Measurements from ENCODE around the gene SNCB.

SNCB gene

DNA sequence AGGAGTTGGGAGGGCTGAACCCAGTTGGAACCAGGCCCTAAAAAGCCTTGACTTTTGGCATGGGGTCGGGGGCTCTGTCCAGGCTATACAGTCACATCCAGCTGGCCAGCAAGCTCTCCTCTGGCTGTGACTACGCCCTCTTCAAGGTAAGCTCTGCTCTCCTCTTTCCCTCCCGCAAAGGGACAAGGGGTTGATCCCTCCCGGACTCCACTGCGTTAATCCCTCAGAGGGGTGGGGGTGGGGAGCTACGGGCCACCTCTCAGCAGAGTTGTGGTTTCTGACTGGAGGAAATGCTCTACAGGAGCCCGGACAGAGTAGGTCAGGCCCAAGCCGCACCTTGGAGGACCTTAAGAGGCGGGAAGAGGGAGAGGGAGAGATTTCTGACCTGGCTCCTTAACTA lies 14.0 kb upstream of the SNCB start:
- DNase-seq, result no peak

DNA sequence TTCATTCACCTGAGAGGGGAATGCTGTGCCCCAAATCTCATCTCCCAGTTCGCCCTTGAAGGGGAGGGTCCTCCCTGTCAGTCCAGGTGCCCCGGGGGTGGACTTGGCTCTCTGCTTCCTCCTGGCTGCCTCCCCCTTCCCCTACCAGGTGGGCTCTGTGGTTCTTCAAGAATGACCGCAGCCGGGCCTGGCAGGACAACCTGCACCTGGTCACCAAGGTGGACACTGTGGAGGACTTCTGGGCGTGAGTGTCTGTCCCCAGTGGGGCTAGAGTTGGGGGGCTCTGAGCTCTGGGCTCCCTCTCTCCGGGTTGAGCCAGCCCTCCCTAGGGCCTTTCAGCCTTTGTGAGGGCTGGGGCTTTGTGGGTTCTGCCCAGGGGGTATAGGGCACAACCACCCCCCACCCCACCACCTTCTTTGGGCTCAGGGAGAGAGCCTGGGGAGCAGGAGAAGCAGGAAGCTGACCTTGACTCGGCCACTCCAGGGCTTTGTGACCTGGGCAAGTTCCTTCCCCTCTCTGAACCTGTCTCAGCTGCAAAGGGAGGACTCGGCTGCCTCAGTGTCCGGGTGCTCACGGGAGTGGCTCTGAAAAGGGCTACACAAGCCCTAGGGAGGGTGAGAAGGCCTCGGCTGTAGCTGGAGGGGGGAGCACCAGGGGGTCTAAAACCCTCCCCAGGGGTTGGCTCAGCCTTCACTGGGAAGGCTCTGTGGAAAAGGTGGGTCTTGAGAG lies 13.3 kb upstream of the SNCB start:
- DNase-seq, result no peak

DNA sequence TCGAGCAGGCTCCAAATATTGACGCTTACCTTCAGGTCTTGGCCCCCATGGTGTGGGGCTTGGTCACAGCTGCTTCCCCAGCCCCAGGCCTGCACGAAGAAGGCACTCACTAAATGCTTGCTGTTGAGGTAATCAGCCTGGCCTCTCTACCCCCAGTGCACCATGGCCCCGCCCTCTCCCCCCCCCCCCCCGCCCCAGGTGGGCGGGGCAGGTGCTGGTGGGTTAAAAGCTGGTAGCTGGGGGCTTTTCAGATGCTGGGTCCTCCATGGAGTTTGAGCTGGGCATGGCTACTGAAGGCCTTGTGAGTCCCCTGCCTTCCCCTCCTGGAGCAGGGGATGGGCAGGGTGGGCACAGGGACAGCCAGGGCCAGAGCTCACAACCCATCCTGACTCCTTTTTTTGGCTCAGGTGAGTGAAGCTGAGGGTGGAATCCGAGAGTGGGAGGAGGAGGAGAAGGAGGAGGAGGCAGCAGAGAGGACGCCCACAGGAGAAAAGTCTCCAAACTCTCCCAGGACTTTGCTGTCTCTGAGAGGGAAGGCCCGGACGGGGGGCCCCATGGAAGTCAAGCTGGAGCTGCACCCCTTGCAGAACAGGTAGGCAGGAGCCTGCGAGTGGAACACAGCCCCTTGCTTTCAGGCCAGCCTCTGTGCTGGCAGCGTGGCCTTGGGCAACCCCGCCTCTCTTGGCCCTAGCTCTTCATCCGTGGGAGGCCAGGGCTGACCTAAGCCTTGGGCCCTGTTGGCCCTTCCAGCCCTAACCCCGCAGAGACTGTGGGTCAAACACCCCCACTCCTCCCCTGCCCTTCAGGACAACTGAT lies 12.5 kb upstream of the SNCB start:
- DNase-seq, result no peak

DNA sequence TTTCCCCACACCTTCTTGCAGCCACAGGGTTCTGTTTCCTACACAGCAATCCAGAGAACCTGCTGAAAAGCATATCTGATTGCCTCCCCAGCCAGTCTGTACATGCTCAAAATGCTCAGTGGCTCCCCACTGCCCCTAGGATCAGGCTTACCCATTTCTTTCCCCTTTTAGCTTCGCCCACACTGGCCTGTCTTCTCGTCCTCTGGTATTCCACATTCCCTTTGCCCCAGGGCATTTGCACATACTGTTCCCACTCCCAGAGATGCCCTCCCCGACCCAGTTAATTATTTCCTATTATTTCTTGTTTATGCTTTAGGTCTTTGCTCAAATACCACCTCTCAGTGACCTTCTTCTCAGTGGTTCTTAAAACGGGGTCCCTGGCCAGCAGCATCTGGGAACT lies 10.3 kb upstream of the SNCB start:
- no peak for DNase-seq

DNA sequence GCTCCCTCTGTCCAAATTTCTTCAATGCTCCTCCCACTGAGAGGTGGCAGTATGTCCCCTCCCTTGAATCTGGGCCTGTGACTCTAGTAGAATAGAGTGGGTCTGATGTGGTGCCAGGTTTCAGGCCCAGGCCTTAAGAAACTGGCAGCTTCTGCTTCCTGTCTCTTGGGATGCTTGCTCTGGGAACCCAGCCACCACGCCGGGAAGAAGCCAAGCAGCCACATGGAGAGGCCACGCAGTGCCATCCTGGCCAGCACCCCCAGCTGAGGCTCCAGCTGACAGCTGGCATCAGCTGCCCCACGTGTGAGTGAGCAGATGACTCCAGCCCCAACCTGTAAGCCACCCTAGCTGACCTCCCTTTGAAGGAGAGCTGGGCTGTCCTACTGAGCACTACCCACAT lies 9.6 kb upstream of the SNCB start:
- no peak for DNase-seq

DNA sequence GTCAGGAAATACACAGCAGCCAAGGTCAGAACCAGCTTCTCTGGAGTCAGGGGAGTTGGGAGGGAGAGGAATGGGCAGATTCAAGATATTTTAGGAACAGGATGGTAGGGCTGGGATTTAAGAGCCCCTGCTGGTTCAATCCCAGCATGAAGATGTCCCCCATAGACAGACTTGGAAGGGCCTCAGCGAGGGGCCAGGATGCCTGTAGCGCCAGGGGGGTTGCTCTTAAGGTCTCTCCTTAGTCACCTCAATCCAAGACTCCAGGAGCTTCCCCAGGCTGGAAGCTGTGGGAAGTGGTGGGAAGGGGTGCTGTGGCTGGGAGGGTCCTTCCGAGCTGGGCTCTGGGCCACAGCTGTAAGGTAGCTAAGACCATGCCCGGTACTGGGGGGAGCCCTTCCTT lies 8.9 kb upstream of the SNCB start:
- DNase-seq, result no peak

DNA sequence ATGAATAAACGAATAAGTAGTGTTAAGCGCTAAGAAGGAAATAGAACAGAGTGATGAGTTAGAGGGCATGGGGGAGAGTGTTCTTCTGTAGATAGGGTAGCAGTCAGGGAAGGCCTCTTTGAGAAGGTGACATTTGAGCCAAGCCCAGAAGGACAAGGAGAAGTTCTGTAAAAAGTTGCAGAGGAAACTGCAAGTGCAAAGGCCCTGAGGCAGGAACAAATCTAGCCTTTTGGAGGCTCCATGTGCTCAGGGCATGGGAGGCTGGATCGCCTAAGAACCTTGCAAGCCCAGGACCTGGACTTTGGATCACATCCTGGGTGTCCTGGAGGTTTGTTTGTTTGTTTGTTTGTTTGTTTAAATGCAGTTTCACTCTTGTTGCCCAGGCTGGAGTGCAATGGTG lies 8.1 kb upstream of the SNCB start:
- DNase-seq, result no peak

DNA sequence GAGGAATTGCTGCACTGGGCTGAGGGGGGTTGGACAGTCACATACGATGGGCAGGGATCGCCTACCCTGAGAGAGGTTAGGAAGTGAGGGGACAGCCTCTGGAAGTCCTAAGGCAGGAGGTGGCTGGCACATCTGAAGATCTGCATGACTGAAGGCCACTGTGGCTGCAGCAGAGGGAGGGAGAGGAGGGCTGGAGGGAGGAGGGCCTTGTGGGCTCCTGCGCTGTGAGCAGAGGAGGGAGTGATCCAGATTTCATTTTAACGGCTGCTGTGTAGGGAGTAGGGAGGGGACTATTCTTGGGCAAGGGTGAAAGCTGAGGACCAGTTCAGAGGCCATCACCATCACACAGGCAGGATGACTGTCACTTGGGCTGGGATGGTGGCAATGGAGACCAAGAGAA lies 7.2 kb upstream of the SNCB start:
- DNase-seq, result no peak

DNA sequence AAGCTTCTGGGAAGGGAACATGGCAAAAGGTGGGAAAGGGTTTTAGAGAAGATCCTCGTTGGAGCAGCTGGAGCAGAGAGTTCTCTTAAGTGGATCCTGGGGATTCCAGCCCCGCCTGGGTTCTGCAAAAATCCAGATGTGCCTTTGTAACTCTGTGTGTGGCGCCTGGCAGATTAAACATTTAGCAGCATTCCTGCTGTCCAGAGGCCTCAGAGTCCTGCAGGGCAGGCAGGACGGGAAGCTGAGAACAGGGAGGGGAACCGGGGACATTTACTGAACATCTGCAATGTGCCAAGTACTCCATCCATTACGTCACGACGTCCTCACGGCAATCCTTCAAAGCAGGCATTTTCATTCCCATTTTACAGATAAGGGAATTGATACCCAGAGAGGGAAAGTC lies 6.1 kb upstream of the SNCB start:
- DNase-seq, result no peak

DNA sequence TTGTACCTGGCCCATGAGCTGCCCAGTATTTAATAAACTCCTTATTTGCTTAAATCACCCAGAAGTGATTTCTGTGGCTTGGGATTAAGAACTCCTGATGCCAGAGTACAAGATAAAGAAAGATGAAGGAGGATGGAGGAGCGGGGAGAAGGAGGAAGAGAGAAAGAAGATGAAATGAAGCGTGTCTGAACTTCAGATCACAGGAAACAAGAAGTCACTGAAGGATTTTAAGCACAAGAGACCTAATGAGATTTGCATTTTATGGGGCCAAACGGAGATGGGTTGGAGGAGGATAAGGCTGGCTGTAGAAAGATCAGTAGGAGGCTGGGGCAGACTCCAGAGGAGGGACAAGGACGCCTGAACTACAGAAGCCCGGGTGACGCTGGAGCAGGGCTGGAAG lies 3.3 kb upstream of the SNCB start:
- DNase-seq, result no peak

DNA sequence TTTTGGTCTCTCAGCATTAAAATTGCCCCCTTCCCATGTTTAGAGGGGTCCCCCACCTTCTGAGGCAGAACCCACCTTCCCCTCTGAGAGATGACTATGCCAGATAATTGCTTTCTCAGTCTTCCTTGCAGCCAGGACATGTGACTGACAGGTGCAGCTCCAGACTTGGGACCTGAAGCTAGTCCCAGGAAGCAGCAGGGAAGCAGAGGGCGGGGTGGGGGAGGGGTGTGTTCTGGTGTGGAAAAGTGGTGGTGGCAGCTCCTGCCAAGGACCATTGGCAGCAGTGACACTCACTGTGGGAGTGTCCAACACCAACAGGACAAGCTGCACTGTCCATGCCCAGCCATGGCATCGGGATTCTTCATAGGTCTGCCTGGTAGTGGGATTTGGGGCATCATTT lies 2.4 kb upstream of the SNCB start:
- no peak for DNase-seq

DNA sequence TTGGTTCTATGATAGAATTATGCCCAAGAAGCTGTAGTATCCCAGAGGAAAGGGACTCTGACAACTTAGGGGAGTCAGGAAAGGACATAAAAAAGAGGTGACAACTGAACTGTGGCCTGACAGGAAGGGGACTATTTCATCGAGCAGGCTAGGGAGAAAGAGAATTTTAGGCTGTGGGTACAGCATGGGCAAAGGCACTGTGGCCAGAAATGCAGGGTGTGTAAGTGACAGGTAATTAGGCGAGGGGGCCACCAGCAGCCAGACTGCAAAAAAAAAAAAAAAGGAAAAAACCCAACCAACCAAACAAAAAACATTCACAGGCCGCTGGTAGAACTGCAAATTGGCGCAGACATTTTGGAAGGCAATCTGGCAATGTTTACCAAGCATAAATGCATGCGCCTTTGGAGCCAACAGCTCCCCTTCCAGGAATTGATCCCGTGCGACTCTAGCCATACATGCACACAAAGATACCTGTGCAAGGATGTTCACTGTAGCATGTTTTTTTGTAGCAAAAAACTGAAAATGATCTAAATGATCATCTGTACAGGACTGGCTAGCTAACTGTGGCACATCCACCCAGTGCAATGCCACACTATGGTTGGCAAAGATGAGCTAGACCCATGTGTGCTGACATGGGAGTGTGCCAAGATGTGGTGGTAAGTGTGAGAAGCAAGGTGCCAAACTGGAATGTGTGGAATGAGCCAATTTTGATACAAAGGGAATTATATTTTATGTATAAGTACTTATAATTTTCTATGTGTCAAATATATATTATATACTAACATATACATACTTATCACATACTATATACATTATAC lies 1.3 kb upstream of the SNCB start:
- no peak for DNase-seq

DNA sequence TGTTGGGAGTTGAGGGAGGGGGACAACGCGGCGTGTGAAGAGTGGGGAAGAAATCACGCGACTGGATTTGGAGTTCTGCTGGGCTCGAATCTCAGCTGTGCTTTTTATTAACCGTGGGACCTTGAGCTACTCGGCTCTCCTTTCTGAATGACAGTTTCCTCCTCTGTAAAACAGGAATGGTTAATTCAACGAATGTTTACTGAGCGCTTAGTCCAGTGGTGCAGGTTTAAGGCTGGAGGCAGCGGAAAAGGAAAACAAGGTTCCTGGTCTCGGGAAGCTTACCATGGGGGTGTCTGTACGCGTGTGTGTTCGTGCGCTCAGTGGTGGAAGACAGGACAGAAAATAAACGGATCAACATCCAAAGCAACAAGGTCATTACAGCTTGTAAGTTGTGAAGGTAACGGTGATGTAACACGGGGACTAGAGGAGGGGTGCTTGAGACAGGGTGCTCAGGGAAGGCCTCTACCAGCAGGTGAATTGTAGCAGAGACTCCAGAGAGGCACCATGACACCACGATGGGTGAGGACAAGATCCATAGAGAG lies 418 bp upstream of the SNCB start:
- no peak for DNase-seq

DNA sequence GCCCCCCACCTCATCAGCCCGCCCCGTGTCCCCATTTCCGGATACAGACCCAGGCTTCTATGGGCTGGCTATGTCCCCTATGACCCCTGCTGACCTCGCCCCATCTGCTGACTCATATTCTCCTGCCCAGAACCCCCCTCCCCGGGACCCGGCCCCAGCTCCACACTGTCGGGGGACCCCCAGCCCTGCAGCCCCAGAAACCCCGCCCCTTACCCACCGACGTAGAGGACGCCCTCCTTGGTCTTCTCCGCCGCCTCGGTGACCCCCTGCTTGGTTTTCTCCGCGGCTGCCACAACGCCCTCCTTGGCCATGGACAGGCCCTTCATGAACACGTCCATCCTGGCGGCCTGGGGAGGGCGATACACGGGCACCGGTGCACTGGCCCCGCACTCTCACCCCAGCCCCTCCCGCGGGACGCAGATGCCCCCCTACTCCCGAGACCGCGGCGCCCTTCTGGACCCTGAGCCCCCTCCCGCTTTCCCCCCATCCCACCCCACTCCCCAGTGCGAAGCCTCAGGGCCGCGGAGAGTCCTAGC lies 949 bp downstream of the SNCB start:
- DNase-seq, result no peak

DNA sequence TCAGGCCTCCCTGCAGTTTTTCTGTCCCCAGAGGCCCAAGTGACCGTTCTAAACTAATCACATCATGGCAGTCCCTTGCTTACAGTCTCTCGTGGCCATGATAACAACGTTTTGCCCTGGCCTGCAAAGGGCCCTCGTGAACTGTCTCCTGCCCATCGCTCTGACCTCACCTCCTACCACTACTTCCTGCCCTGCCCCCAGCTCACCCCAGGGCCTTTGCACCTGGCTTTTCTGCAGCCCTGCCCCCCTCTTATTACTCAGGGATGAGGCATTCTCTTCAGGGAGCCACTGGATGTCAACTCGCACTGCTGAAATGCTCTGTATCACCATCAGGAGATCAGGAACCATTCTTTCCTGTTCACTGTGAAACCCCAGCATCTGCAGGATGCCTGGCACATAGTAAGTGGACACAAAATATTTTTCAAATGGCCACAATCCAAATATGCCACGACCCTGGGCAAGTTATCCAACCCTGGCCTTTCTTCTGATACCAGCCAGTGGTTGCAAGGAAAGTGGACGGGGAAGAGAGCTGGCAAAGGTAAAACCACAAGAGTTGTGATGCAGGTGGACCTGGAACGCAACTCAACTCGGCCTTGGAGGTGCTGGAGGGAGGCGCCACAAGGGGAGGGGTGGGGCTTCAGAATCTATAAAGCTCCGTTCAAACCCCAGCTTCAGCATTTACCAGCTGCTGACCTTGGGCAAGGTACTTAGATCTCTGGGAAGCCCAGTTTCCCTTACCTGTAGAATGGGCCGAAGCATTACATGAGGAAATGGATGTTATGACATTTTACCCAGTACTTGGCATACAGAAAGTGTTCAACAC lies 1.7 kb downstream of the SNCB start:
- DNase-seq, result no peak

DNA sequence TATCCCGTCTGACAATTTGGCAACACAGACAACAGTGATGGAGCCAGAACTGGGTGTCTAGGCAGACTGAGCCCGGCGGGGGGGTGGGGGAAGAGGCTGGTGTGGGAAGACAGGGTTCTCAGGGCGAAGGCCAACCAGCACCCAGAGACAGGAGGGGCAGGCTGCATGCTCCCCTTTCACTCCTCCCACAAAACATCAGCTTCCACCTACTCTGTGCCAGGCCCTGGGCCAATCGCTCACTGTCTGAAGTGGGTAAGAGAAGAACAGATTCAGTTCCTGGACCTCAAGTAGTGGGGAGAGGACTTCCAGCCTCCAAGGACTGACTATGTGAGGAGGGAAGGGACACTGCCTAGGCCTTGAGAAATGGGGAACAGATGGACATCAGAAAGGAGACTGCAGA lies 2.8 kb downstream of the SNCB start:
- DNase-seq, result no peak

DNA sequence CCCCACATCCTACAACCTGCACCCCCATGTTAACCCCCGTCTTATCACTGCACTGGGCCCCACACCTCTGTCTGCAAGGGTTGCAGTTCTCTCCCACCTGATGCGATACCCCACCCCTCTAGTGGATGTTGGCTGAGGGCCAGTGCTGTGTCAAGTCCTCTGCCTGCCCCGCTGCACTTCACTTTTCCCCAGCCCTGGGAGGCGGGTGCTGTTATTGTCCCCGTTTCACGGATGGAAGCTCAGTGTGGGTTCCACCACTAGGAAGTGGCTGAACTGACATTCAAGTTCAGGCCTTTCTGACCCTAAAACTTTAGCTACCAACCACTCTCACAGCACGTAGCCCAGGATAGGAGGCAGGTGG lies 3.5 kb downstream of the SNCB start:
- no peak for DNase-seq

DNA sequence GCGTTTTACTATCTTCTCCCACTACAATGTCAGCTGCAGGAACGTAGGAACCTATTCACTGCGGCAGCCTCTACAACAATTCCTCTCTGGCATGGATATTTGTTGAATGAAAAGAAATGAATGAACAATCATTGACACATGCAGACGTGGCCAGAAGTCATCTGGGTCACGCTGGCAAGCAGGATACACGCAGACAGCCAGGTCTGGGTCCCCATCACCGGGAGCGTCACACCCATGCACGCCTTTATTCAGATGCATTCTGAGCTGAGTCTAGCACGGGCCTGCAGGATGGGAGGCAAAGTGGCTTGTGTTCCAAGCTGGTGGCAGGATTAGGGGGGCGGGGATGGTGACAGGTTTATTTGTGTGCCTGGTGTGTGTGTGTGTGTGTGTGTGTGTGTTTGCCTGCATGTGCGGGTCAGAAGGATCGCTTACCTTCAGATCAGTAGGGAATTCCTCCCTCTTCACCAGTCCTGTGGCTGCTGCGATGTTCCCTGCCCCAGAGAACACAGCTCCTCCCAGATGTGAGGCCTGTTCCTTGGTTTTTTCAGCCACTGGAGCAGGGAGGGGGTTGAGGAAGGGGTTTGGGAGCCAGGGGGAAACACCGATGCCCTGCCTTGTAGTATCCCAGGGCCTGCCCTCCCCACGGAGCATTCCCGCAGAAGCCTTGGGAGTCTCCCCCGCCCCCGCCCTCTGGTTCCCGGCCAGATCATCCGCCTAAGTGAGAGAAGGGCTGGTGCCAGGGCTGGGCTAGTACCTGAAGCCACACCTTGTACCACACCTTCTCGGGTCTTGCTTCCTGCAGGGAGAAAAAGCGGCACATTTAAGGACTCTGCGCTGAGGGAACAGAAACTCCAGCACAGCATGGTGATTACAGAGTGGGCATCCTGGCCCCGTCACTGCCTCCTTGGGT lies 4.1 kb downstream of the SNCB start:
- no peak for DNase-seq

DNA sequence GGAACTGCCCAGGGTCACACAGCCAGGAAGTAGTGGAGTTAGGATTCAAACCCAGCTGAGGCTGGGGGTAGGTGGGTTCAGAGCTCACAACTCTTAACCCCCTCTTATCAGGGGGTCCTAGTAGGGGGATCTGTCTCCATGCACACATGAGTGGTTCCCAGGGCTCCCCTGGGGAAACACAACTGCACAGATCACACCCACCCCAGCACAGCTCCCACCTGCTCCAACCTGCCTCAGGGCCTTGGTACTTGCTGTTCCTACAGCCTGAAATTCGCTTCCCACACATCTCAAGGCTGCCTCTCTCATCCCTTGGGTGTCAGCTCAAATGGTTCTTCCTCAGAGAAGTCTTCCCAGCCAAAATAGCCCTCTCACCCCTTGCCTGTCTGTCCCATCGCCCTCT lies 4.8 kb downstream of the SNCB start:
- DNase-seq, result no peak

DNA sequence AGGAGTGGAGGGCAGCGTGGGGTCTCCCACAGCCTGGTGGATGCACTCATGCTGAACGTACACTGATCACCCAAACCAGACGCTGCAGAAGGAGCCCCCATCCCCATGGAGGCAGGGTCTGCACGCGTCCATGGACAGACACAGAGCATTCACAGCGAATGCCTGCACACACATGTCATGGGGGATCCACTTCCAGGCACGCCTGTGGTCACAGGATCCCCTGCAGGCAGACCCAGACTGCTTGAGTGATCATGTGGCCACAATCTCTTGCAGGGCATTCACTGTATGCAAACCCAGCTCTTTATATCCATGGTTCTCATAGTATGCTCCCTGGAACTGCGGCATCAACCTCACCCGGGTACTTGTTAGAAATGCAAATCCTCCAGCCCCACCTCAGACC lies 5.4 kb downstream of the SNCB start:
- DNase-seq, result no peak

DNA sequence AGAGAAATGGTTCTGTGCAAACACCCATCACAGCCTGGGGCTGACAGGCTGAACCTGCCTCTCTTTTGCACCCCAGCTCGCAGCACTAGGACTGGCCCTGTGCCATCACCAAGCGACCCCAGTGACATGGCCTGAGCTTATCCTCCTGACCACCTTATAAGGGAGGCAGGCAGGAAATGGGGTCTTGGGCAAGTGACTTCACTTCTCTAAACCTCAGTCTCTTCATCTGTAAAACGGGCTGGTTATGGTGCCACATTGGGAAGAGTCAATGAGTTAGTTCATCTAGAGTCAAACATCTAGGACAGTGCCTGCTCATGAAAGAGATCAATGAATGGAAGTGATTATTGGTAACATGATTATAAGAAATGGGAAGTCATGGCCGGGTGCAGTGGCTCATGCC lies 6.2 kb downstream of the SNCB start:
- DNase-seq, result no peak

Data from effector CD4-positive, alpha-beta T cell (primary cell).